HG02798 (cell line): ENCODE results near the gene ZKSCAN1.
A peak's percentile ranks its signal among the peaks of the same experiment; 100 is the strongest.

Experiments used
- ATAC-seq: cut with Tn5 transposase; IDR thresholded peaks from one replicate; pipeline ENCODE4 v1.9.1; 2021; ENCODE audit warnings: mild to moderate bottlenecking; ENCODE audit not compliant: unreplicated experiment, poor library complexity

ZKSCAN1 gene

GRCh38 chr7:100074841-100075240, 59.4 kb downstream of the ZKSCAN1 start:
- no peak for ATAC-seq

- ATAC-seq, result no peak
These were observed 60.0 kb downstream of the ZKSCAN1 start for GRCh38 chr7:100075418-100075817.

- no peak for ATAC-seq
These were observed 61.8 kb downstream of the ZKSCAN1 start for GRCh38 chr7:100077205-100077604.

- no peak for ATAC-seq
These were observed 63.7 kb downstream of the ZKSCAN1 start for GRCh38 chr7:100079024-100079560.

- ATAC-seq, result no peak
These were observed 65.6 kb downstream of the ZKSCAN1 start for GRCh38 chr7:100080907-100081534.

GRCh38 chr7:100081535-100082102, 66.2 kb downstream of the ZKSCAN1 start, which contains the start of gene ZNF3:
TSS of gene ZNF3 (minus strand) at chr7:100081723. CDS start at chr7:100077357, 4,366 bp downstream.
- peak; percentile 89 for ATAC-seq

- ATAC-seq, result no peak
These were observed 67.6 kb downstream of the ZKSCAN1 start for GRCh38 chr7:100082978-100083377.

GRCh38 chr7:100085515-100085914, 70.1 kb downstream of the ZKSCAN1 start:
- no peak for ATAC-seq

GRCh38 chr7:100087055-100087750, 71.8 kb downstream of the ZKSCAN1 start:
- ATAC-seq, result no peak

GRCh38 chr7:100088095-100088620, 72.8 kb downstream of the ZKSCAN1 start:
- no peak for ATAC-seq

GRCh38 chr7:100088621-100089457, 73.4 kb downstream of the ZKSCAN1 start, which contains the start of gene COPS6:
TSS of gene COPS6 (plus strand) at chr7:100088969. CDS start at chr7:100088991, 22 bp downstream.
- peak; percentile 75 for ATAC-seq

GRCh38 chr7:100089458-100090196, 74.2 kb downstream of the ZKSCAN1 start:
- ATAC-seq, result no peak

GRCh38 chr7:100090527-100091410, 75.4 kb downstream of the ZKSCAN1 start:
- no peak for ATAC-seq
